ENCODE measurements around the gene CFAP74. TPM values are rescaled to one million over a fixed set of nuclear protein-coding genes. Genes with fewer than 3 reads are reported as not detected.
"Not testable (repeated sequence)": the region's sequence is repeated elsewhere in the genome, so short reads cannot be mapped to it uniquely, and the experiment has no call there.

The CFAP74 gene
- total RNA-seq, 8 experiments from 2014 or later: 0.22 to 3.7 (median 0.46) TPM; not detected in 1

GRCh38 chr1:1891349-1892078, 112.1 kb downstream of the CFAP74 start:
- 4 to 30% (median 8%) methylated on average over 4 to 5 of the region's 59 CpGs; no CpG with 5 or more reads in 7 of the 10 experiments for WGBS, 10 experiments
- ATAC-seq (replicated peaks in 6 of 8): peak; percentile 22 to 71 (median 66)
- peak overlapping the region; percentile 69 to 95 (median 93) for H3K4me3 ChIP-seq
- in situ Hi-C loops (cut with MboI; ENCODE audit: low pct_unique_long_range_greater_than_20kb in 2 of 9, low sequenced_read_pairs in 9 of 9, unreplicated experiment in 9 of 9): no loop called here
- H3K27ac ChIP-seq: peak overlapping the region; percentile 97 to 98
- peaks cover 36 to 44% of the 10 kb centered on the region in 2 donors for H3K4me1 ChIP-seq (replicated peaks in 1 of 2)

GRCh38 chr1:1890506-1891348, 112.9 kb downstream of the CFAP74 start, which contains the start of gene GNB1:
Gene GNB1, minus strand, starts transcription at chr1:1891087. Its CDS starts 65,634 bp downstream, at chr1:1825453.
- Histone ChIP-seq H3K4me3 (peak within 1 kb of the TSS; percentile 69 to 95 (median 93)), H3K27ac (peak within 1 kb of the TSS; percentile 97 to 98), H3K4me1 (replicated peaks in 1 of 2) (peaks cover 36 to 44% of the 10 kb centered on the region in 2 donors)
- peak; percentile 60 to 80 (median 73) for ATAC-seq (replicated peaks in 6 of 8)
- in situ Hi-C loops (cut with MboI; ENCODE audit: low pct_unique_long_range_greater_than_20kb in 2 of 9, low sequenced_read_pairs in 9 of 9, unreplicated experiment in 9 of 9): no loop called here
- WGBS, 10 experiments: 0% methylated on average over 1 of the region's 137 CpGs; no CpG with 5 or more reads in 9 of the 10 experiments

GRCh38 chr1:1889847-1890505, 113.6 kb downstream of the CFAP74 start:
- in situ Hi-C loops (cut with MboI; ENCODE audit: low pct_unique_long_range_greater_than_20kb in 2 of 9, low sequenced_read_pairs in 9 of 9, unreplicated experiment in 9 of 9): no loop called here
- peak overlapping the region; percentile 97 to 98 for H3K27ac ChIP-seq
- H3K4me1 ChIP-seq (replicated peaks in 1 of 2): peaks cover 32 to 40% of the 10 kb centered on the region in 2 donors
- 0 to 17% (median 0%) methylated on average over 1 to 13 of the region's 88 CpGs; no CpG with 5 or more reads in 4 of the 10 experiments for WGBS, 10 experiments
- peak overlapping the region; percentile 69 to 95 (median 93) for H3K4me3 ChIP-seq
- peak; percentile 3 to 17 (median 12) for ATAC-seq (replicated peaks in 6 of 8)

DNA sequence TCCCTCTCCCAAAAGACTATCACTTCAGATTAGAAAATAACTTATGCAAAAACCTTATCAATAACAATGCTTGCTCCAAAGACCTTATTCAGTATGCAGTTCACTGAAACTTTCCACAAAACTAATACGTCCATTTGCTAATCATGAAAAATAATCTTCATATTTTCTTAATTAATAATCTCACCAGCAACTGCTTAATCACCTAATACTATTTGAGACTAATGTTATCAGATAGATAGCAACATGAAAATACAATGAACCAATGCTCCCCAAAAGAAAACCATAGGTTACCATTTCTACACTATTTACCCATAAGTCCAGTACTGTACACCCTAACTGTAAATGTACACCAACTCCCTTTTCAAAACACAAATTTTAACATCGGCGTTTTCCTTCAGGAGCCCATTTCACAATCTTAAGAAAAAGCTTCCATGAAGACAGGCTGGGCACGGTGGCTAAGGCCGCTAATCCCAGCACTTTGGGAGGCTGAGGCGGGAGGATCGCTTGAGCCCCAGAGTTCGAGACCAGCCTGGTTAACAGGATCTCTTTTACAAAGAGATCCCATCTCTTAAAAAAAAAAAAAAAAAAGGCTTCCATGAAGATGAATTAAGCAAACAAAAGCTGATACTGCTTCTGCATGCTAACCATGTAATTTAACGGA, 114.4 kb downstream of the CFAP74 start:
- ATAC-seq (replicated peaks in 6 of 8): no peak
- in situ Hi-C loops (cut with MboI; ENCODE audit: low pct_unique_long_range_greater_than_20kb in 2 of 9, low sequenced_read_pairs in 9 of 9, unreplicated experiment in 9 of 9): no loop called here
- H3K4me3 ChIP-seq: peak overlapping the region; percentile 69 to 95 (median 93)
- WGBS, 10 experiments: 0 to 50% (median 8%) methylated on average over 1 to 9 of the region's 9 CpGs
- peak overlapping the region; percentile 97 to 98 for H3K27ac ChIP-seq
- peaks cover 24 to 32% of the 10 kb centered on the region in 2 donors for H3K4me1 ChIP-seq (replicated peaks in 1 of 2)

- H3K4me3 ChIP-seq; in situ Hi-C loops (cut with MboI; ENCODE audit: low pct_unique_long_range_greater_than_20kb in 2 of 9, low sequenced_read_pairs in 9 of 9, unreplicated experiment in 9 of 9); H3K27ac ChIP-seq: not testable (repeated sequence)
- WGBS, 10 experiments: 14 to 100% (median 81%) methylated on average over 1 to 11 of the region's 11 CpGs; no CpG with 5 or more reads in 1 of the 10 experiments
- H3K4me1 ChIP-seq (replicated peaks in 1 of 2): peaks cover 14 to 22% of the 10 kb centered on the region in 2 donors
- ATAC-seq (replicated peaks in 6 of 8): peak in 1 of 8 experiments; percentile 7
Measured at GRCh38 chr1:1883890-1884289, 119.7 kb downstream of the CFAP74 start.

DNA sequence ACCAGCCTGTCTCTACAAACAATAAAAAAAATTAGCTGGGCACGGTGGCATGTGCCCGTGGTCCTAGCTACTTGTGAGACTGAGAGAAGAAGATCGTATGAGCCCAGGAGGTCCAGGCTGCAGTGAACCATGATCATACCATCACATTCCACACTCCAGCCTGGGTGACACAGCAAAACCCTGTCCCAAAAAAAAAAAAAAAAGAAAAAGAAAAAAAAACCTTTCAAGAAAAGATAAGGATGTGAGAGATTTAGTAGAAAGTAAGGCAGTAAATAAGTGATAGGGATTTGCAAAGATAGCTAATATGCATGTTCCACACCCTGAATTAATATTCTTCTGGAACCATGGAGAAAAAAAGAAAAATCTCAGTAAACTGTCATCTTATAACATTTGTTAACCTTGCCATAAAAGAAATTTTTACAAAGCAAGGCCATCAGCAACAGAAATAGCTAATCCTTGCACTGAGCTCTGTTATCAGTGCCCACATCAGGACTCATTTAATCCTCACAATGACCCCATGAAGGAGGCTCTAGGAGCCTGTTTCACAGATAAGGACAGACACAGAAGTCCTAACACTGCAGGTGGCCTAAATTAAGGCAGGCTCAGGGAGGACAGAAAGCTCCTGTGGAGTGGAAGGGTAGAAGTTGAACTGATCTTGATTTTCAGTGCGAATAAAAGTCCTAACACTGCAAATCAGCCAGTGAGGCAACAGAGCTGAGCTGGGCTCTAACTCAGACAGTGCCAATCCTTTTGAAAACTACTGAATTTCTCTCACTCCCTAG, 120.3 kb downstream of the CFAP74 start:
- peak in 7 of 8 experiments; percentile 26 to 63 (median 38) for ATAC-seq (replicated peaks in 6 of 8)
- Histone ChIP-seq H3K27ac (no peak overlapping the region), H3K4me3 (no peak overlapping the region), H3K4me1 (replicated peaks in 1 of 2) (peaks cover 8 to 16% of the 10 kb centered on the region in 2 donors)
- WGBS, 10 experiments: 15 to 100% (median 63%) methylated on average over 2 to 4 of the region's 4 CpGs; no CpG with 5 or more reads in 1 of the 10 experiments
- in situ Hi-C loops (cut with MboI; ENCODE audit: low pct_unique_long_range_greater_than_20kb in 2 of 9, low sequenced_read_pairs in 9 of 9, unreplicated experiment in 9 of 9): no loop called here

DNA sequence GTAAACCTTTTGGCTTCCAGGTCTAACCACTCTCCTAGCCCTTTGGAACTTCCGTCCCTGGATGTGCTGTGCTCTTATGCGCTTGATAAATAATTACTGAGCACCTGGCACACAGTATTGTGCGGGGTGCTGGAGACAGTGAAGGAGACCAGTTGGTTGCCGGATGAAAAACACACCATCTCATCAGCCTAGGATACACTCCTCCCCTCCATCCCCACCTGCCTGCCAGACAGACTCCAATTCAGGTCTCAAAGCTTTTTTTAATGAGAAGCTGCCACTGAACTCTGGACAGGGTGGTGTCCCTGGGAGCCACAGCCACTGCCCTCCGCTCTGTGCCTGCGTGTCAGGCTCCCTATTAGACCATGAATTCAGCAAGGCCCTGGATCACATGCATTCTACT, 121.9 kb downstream of the CFAP74 start:
- ATAC-seq (replicated peaks in 6 of 8): peak in 4 of 8 experiments; percentile 9 to 55 (median 18)
- Histone ChIP-seq H3K4me3 (no peak overlapping the region), H3K4me1 (replicated peaks in 1 of 2) (peaks cover 0 to 14% of the 10 kb centered on the region in 2 donors), H3K27ac (no peak overlapping the region)
- in situ Hi-C loops (cut with MboI; ENCODE audit: low pct_unique_long_range_greater_than_20kb in 2 of 9, low sequenced_read_pairs in 9 of 9, unreplicated experiment in 9 of 9): no loop called here
- 83 to 100% (median 98%) methylated on average over 1 to 6 of the region's 6 CpGs; no CpG with 5 or more reads in 3 of the 10 experiments for WGBS, 10 experiments

- Histone ChIP-seq H3K27ac (no peak overlapping the region), H3K4me3 (no peak overlapping the region), H3K4me1 (replicated peaks in 1 of 2) (peaks cover 0 to 14% of the 10 kb centered on the region in 2 donors)
- in situ Hi-C loops (cut with MboI; ENCODE audit: low pct_unique_long_range_greater_than_20kb in 2 of 9, low sequenced_read_pairs in 9 of 9, unreplicated experiment in 9 of 9): no loop called here
- ATAC-seq (replicated peaks in 6 of 8): peak in 1 of 8 experiments; percentile 35
- WGBS, 10 experiments: 65 to 100% (median 81%) methylated on average over 1 to 13 of the region's 13 CpGs; no CpG with 5 or more reads in 2 of the 10 experiments
Measured at GRCh38 chr1:1880617-1881312, 122.8 kb downstream of the CFAP74 start.

DNA sequence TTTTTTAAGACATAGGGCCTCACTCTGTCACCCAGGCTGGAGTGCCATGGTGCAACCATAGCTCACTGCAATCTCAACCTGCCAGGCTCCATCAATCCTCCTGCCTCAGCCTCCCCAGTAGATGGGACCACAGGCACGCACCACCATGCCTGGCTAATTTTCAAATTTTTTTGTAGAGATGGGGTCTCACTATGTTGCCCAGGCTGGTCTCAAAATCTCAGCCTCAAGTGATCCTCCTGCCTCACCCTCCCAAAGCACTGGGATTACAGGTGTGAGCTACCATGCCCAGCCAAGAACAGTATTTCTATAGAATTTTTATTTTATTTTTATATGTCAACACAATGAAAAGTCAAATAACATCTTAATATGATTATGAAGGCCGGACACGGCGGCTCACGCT, 123.6 kb downstream of the CFAP74 start:
- no peak overlapping the region for H3K27ac ChIP-seq
- WGBS, 10 experiments: 89 to 100% (median 100%) methylated on average over 1 to 5 of the region's 5 CpGs; no CpG with 5 or more reads in 1 of the 10 experiments
- peaks cover 0 to 14% of the 10 kb centered on the region in 2 donors for H3K4me1 ChIP-seq (replicated peaks in 1 of 2)
- in situ Hi-C loops (cut with MboI; ENCODE audit: low pct_unique_long_range_greater_than_20kb in 2 of 9, low sequenced_read_pairs in 9 of 9, unreplicated experiment in 9 of 9): no loop called here
- ATAC-seq (replicated peaks in 6 of 8): no peak
- no peak overlapping the region for H3K4me3 ChIP-seq

GRCh38 chr1:1877865-1878436, 125.6 kb downstream of the CFAP74 start:
- peaks cover 0 to 11% of the 10 kb centered on the region in 2 donors for H3K4me1 ChIP-seq (replicated peaks in 1 of 2)
- H3K4me3 ChIP-seq: no peak overlapping the region
- 73 to 100% (median 95%) methylated on average over 1 to 5 of the region's 5 CpGs; no CpG with 5 or more reads in 3 of the 10 experiments for WGBS, 10 experiments
- H3K27ac ChIP-seq: no peak overlapping the region
- ATAC-seq (replicated peaks in 6 of 8): peak in 1 of 8 experiments; percentile 54
- in situ Hi-C loops (cut with MboI; ENCODE audit: low pct_unique_long_range_greater_than_20kb in 2 of 9, low sequenced_read_pairs in 9 of 9, unreplicated experiment in 9 of 9): no loop called here

Measured in motor neuron (in vitro differentiated cells).